GM23338 (cell line): ENCODE measurements around the gene MSANTD7.

ENCODE experiments used
- CTCF ChIP-seq, 2 experiments: fragments of 200-600 bp in 1 of 2; sonication (generic) in 1 of 2; conservative IDR thresholded peaks; 2 replicates each; pipeline versions ENCODE4 v1.5.1 to v1.6.1; 2016 to 2017; ENCODE audit warnings: antibody characterized with exemption in 2 of 2, low read depth in 2 of 2, mild to moderate bottlenecking in 2 of 2, moderate library complexity in 1 of 2
- EZH2 ChIP-seq: fragments of 200-600 bp; sonication (generic); IDR thresholded peaks from one replicate; pipeline ENCODE4 v1.8.0; 2017; ENCODE audit warnings: antibody characterized with exemption, mild to moderate bottlenecking, low read depth; ENCODE audit not compliant: unreplicated experiment
- EZH2phosphoT487 ChIP-seq: fragments of 200-600 bp; sonication (generic); IDR thresholded peaks from one replicate; pipeline ENCODE4 v1.8.1; 2018; ENCODE audit warnings: antibody characterized with exemption; ENCODE audit not compliant: unreplicated experiment
- JUNB ChIP-seq: IDR thresholded peaks from one replicate; pipeline ENCODE4 v1.6.1; 2016; ENCODE audit warnings: antibody characterized with exemption; ENCODE audit not compliant: unreplicated experiment
- POLR2AphosphoS5 ChIP-seq: IDR thresholded peaks from 2 replicates; pipeline ENCODE4 v1.6.1; 2016; ENCODE audit warnings: antibody characterized with exemption, low read depth
- ZNF114 ChIP-seq: fragments of 250-450 bp; sonication (Bioruptor Pico); IDR thresholded peaks from 2 replicates; pipeline ENCODE4 v1.5.0; 2020; ENCODE audit warnings: mild to moderate bottlenecking, moderate library complexity

GRCh38 chr10:14837757-14838581, at the start of gene MSANTD7, which contains the start of the genes CDNF and HSPA14:
- no peak for TF ChIP-seq CTCF (conservative IDR thresholded peaks at IDR 0.05; ENCODE audit: low read depth in 2 of 2)
- no peak for TF ChIP-seq ZNF114 (CRISPR knock-in tag)
- no peak for TF ChIP-seq JUNB
- peak; percentile 87 for TF ChIP-seq POLR2AphosphoS5
- no peak for TF ChIP-seq EZH2
- no peak for TF ChIP-seq EZH2phosphoT487
